ES-I3 (cell line): Measurements from ENCODE around the gene B3GALT6.
"Not testable (repeated sequence)": the region's sequence is repeated elsewhere in the genome, so short reads cannot be mapped to it uniquely, and the experiment has no call there.

ENCODE experiments used
- H3K36me3 ChIP-seq: 2 replicates; pipeline ENCODE4 v1.6.1; 2013; ENCODE audit warnings: mild to moderate bottlenecking, low read length, control low read depth, moderate library complexity; ENCODE audit not compliant: insufficient read depth
- H3K4me1 ChIP-seq: 2 replicates; pipeline ENCODE4 v1.6.1; 2013; ENCODE audit warnings: mild to moderate bottlenecking, control low read depth, low read length; ENCODE audit not compliant: insufficient read depth
- H3K9ac ChIP-seq: 2 replicates; pipeline ENCODE4 v1.6.1; 2013; ENCODE audit warnings: low read depth, mild to moderate bottlenecking, low read length, moderate library complexity
- H3K9me3 ChIP-seq: 2 replicates; pipeline ENCODE4 v1.6.1; 2013; ENCODE audit warnings: mild to moderate bottlenecking, low read length, moderate library complexity; ENCODE audit not compliant: control insufficient read depth, insufficient read depth

Gene B3GALT6

GRCh38 chr1:1248009-1248913 is 16.2 kb downstream of the B3GALT6 start:
- H3K9ac ChIP-seq, H3K4me1 ChIP-seq, H3K36me3 ChIP-seq, H3K9me3 ChIP-seq: not testable (repeated sequence)

- H3K36me3 ChIP-seq, result peaks cover 9% of the 10 kb centered on the region
Observed at GRCh38 chr1:1250786-1251284, 18.8 kb downstream of the B3GALT6 start.

GRCh38 chr1:1253314-1253713 is 21.3 kb downstream of the B3GALT6 start:
- Histone ChIP-seq H3K4me1 (peaks cover 7% of the 10 kb centered on the region; the same call in 1 of the 2 replicates), H3K9ac (no peak overlapping the region), H3K36me3 (peaks cover 11% of the 10 kb centered on the region), H3K9me3 (no peaks in the 10 kb centered on the region)

More at GRCh38 chr1:1250786-1251284, 18.8 kb downstream of the B3GALT6 start:
- Histone ChIP-seq H3K4me1 (no peaks in the 10 kb centered on the region), H3K9me3 (no peaks in the 10 kb centered on the region), H3K9ac (no peak overlapping the region)

- no peak overlapping the region for H3K9ac ChIP-seq
- H3K4me1 ChIP-seq, result peaks cover 10% of the 10 kb centered on the region; the same call in 1 of the 2 replicates
- H3K36me3 ChIP-seq, result peaks cover 12% of the 10 kb centered on the region
- H3K9me3 ChIP-seq, result no peaks in the 10 kb centered on the region
Observed at GRCh38 chr1:1253972-1254666, 22.1 kb downstream of the B3GALT6 start.

- Histone ChIP-seq H3K36me3 (peaks cover 14% of the 10 kb centered on the region), H3K9ac (no peak overlapping the region), H3K4me1 (peaks cover 10% of the 10 kb centered on the region; the same call in 1 of the 2 replicates), H3K9me3 (no peaks in the 10 kb centered on the region)
Observed at GRCh38 chr1:1254667-1254998, 22.6 kb downstream of the B3GALT6 start.

- Histone ChIP-seq H3K9ac (no peak overlapping the region), H3K9me3 (no peaks in the 10 kb centered on the region), H3K36me3 (peaks cover 14% of the 10 kb centered on the region), H3K4me1 (peaks cover 10% of the 10 kb centered on the region; the same call in 1 of the 2 replicates)
Observed at GRCh38 chr1:1255078-1255477, 23.0 kb downstream of the B3GALT6 start.

- Histone ChIP-seq H3K36me3 (peaks cover 14% of the 10 kb centered on the region), H3K9ac (no peak overlapping the region), H3K4me1 (peaks cover 10% of the 10 kb centered on the region; the same call in 1 of the 2 replicates), H3K9me3 (no peaks in the 10 kb centered on the region)
Observed at GRCh38 chr1:1255611-1256010, 23.6 kb downstream of the B3GALT6 start.

GRCh38 chr1:1256956-1257871 is 25.2 kb downstream of the B3GALT6 start:
- Histone ChIP-seq H3K4me1 (peaks cover 10% of the 10 kb centered on the region; the same call in 1 of the 2 replicates), H3K9ac (no peak overlapping the region), H3K36me3 (peaks cover 19% of the 10 kb centered on the region), H3K9me3 (no peaks in the 10 kb centered on the region)

- Histone ChIP-seq H3K4me1 (peaks cover 10% of the 10 kb centered on the region; the same call in 1 of the 2 replicates), H3K9me3 (no peaks in the 10 kb centered on the region)
Observed at GRCh38 chr1:1259119-1259488, 27.1 kb downstream of the B3GALT6 start.

GRCh38 chr1:1259540-1259939 is 27.5 kb downstream of the B3GALT6 start:
- no peak overlapping the region for H3K9ac ChIP-seq
- peaks cover 29% of the 10 kb centered on the region for H3K36me3 ChIP-seq
- H3K9me3 ChIP-seq, result no peaks in the 10 kb centered on the region
- peaks cover 10% of the 10 kb centered on the region; the same call in 1 of the 2 replicates for H3K4me1 ChIP-seq

More at GRCh38 chr1:1259119-1259488, 27.1 kb downstream of the B3GALT6 start:
- no peak overlapping the region for H3K9ac ChIP-seq
- peaks cover 29% of the 10 kb centered on the region for H3K36me3 ChIP-seq

- Histone ChIP-seq H3K9ac (no peak overlapping the region), H3K36me3 (peaks cover 24% of the 10 kb centered on the region), H3K9me3 (no peaks in the 10 kb centered on the region), H3K4me1 (peaks cover 10% of the 10 kb centered on the region; the same call in 1 of the 2 replicates)
Observed at GRCh38 chr1:1259951-1260600, 28.0 kb downstream of the B3GALT6 start.

GRCh38 chr1:1260843-1261560 is 29.0 kb downstream of the B3GALT6 start:
- H3K9me3 ChIP-seq, result no peaks in the 10 kb centered on the region
- no peak overlapping the region for H3K9ac ChIP-seq
- H3K4me1 ChIP-seq, result peaks cover 10% of the 10 kb centered on the region; the same call in 1 of the 2 replicates
- H3K36me3 ChIP-seq, result peaks cover 22% of the 10 kb centered on the region

- no peak overlapping the region for H3K9ac ChIP-seq
- no peaks in the 10 kb centered on the region for H3K9me3 ChIP-seq
- peaks cover 23% of the 10 kb centered on the region for H3K36me3 ChIP-seq
- peaks cover 10% of the 10 kb centered on the region; the same call in 1 of the 2 replicates for H3K4me1 ChIP-seq
Observed at GRCh38 chr1:1262071-1262470, 30.0 kb downstream of the B3GALT6 start.
